Measurements from ENCODE around the gene RIMBP2. TPM values are rescaled to one million over a fixed set of nuclear protein-coding genes. Genes with fewer than 3 reads are reported as not detected.

RIMBP2 gene
- total and polyA plus RNA-seq, 4 donors: 0.39 to 1.0 TPM; not detected in 2

GRCh38 chr12:130546494-130546893, 169.6 kb downstream of the RIMBP2 start:
- Histone ChIP-seq H3K9me3 (ENCODE audit: control insufficient read depth, low read length) (peaks cover 7% of the 10 kb centered on the region), H3K4me3 (ENCODE audit: low read length in 2 of 2) (no peak overlapping the region), H3K4me1 (ENCODE audit: control insufficient read depth in 1 of 2, insufficient read depth in 2 of 2, low read length in 2 of 2) (no peaks in the 10 kb centered on the region), H3K27me3 (ENCODE audit: control insufficient read depth in 1 of 2, insufficient read depth in 2 of 2, low read length in 1 of 2) (no peaks in the 10 kb centered on the region), H3K27ac (ENCODE audit: low read depth in 1 of 2, low read length in 2 of 2) (no peak overlapping the region), H3K36me3 (ENCODE audit: control insufficient read depth in 1 of 2, insufficient read depth in 2 of 2, low read length in 1 of 2) (no peaks in the 10 kb centered on the region)
- no peak for ATAC-seq (ENCODE audit: low FRiP score)
- intact Hi-C loops (cut with DNase I): no loop called here
- WGBS, 2 donors: 85 to 88% methylated on average over 11 of the region's 11 CpGs
- no peak for DNase-seq

GRCh38 chr12:130545475-130545874, 170.6 kb downstream of the RIMBP2 start:
- no peaks in the 10 kb centered on the region for H3K4me1 ChIP-seq (ENCODE audit: control insufficient read depth in 1 of 2, insufficient read depth in 2 of 2, low read length in 2 of 2)
- DNase-seq (no peak), ATAC-seq (ENCODE audit: low FRiP score) (no peak)
- peaks cover 3% of the 10 kb centered on the region for H3K9me3 ChIP-seq (ENCODE audit: control insufficient read depth, low read length)
- no peaks in the 10 kb centered on the region for H3K36me3 ChIP-seq (ENCODE audit: control insufficient read depth in 1 of 2, insufficient read depth in 2 of 2, low read length in 1 of 2)
- no peak overlapping the region for H3K27ac ChIP-seq (ENCODE audit: low read depth in 1 of 2, low read length in 2 of 2)
- WGBS, 2 donors: 69 to 73% methylated on average over 17 of the region's 17 CpGs
- no peak overlapping the region for H3K4me3 ChIP-seq (ENCODE audit: low read length in 2 of 2)
- intact Hi-C loops (cut with DNase I): no loop called here
- no peaks in the 10 kb centered on the region for H3K27me3 ChIP-seq (ENCODE audit: control insufficient read depth in 1 of 2, insufficient read depth in 2 of 2, low read length in 1 of 2)

GRCh38 chr12:130540376-130540775, 175.7 kb downstream of the RIMBP2 start:
- ATAC-seq (ENCODE audit: low FRiP score) (no peak), DNase-seq (no peak)
- intact Hi-C loops (cut with DNase I): no loop called here
- Histone ChIP-seq H3K36me3 (ENCODE audit: control insufficient read depth in 1 of 2, insufficient read depth in 2 of 2, low read length in 1 of 2) (no peaks in the 10 kb centered on the region), H3K4me3 (ENCODE audit: low read length in 2 of 2) (no peak overlapping the region), H3K27me3 (ENCODE audit: control insufficient read depth in 1 of 2, insufficient read depth in 2 of 2, low read length in 1 of 2) (no peaks in the 10 kb centered on the region), H3K4me1 (ENCODE audit: control insufficient read depth in 1 of 2, insufficient read depth in 2 of 2, low read length in 2 of 2) (no peaks in the 10 kb centered on the region), H3K9me3 (ENCODE audit: control insufficient read depth, low read length) (peaks cover 3% of the 10 kb centered on the region), H3K27ac (ENCODE audit: low read depth in 1 of 2, low read length in 2 of 2) (no peak overlapping the region)
- 76 to 87% methylated on average over 6 of the region's 6 CpGs for WGBS, 2 donors

- no peaks in the 10 kb centered on the region for H3K4me1 ChIP-seq (ENCODE audit: control insufficient read depth in 1 of 2, insufficient read depth in 2 of 2, low read length in 2 of 2)
These were observed 177.6 kb downstream of the RIMBP2 start for GRCh38 chr12:130538343-130539095.

GRCh38 chr12:130537655-130538054, 178.4 kb downstream of the RIMBP2 start:
- 34 to 56% methylated on average over 3 of the region's 3 CpGs for WGBS, 2 donors

More at GRCh38 chr12:130538343-130539095, 177.6 kb downstream of the RIMBP2 start:
- DNase-seq (no peak), ATAC-seq (ENCODE audit: low FRiP score) (no peak)
- Histone ChIP-seq H3K4me3 (ENCODE audit: low read length in 2 of 2) (no peak overlapping the region), H3K27me3 (ENCODE audit: control insufficient read depth in 1 of 2, insufficient read depth in 2 of 2, low read length in 1 of 2) (no peaks in the 10 kb centered on the region), H3K36me3 (ENCODE audit: control insufficient read depth in 1 of 2, insufficient read depth in 2 of 2, low read length in 1 of 2) (no peaks in the 10 kb centered on the region), H3K9me3 (ENCODE audit: control insufficient read depth, low read length) (peaks cover 3% of the 10 kb centered on the region), H3K27ac (ENCODE audit: low read depth in 1 of 2, low read length in 2 of 2) (no peak overlapping the region)
- intact Hi-C loops (cut with DNase I): no loop called here
- 55 to 60% methylated on average over 17 of the region's 17 CpGs for WGBS, 2 donors

GRCh38 chr12:130537051-130537450, 179.0 kb downstream of the RIMBP2 start:
- ATAC-seq (ENCODE audit: low FRiP score): no peak

More at GRCh38 chr12:130537655-130538054, 178.4 kb downstream of the RIMBP2 start:
- H3K4me1 ChIP-seq (ENCODE audit: control insufficient read depth in 1 of 2, insufficient read depth in 2 of 2, low read length in 2 of 2): no peaks in the 10 kb centered on the region
- H3K9me3 ChIP-seq (ENCODE audit: control insufficient read depth, low read length): peaks cover 3% of the 10 kb centered on the region
- no peak overlapping the region for H3K27ac ChIP-seq (ENCODE audit: low read depth in 1 of 2, low read length in 2 of 2)
- no peak for DNase-seq
- no peaks in the 10 kb centered on the region for H3K36me3 ChIP-seq (ENCODE audit: control insufficient read depth in 1 of 2, insufficient read depth in 2 of 2, low read length in 1 of 2)
- no peak for ATAC-seq (ENCODE audit: low FRiP score)
- no peaks in the 10 kb centered on the region for H3K27me3 ChIP-seq (ENCODE audit: control insufficient read depth in 1 of 2, insufficient read depth in 2 of 2, low read length in 1 of 2)
- no peak overlapping the region for H3K4me3 ChIP-seq (ENCODE audit: low read length in 2 of 2)
- intact Hi-C loops (cut with DNase I): no loop called here

GRCh38 chr12:130530429-130530828, 185.7 kb downstream of the RIMBP2 start:
- no peak overlapping the region for H3K4me3 ChIP-seq (ENCODE audit: low read length in 2 of 2)
- no peaks in the 10 kb centered on the region for H3K4me1 ChIP-seq (ENCODE audit: control insufficient read depth in 1 of 2, insufficient read depth in 2 of 2, low read length in 2 of 2)
- no peaks in the 10 kb centered on the region for H3K36me3 ChIP-seq (ENCODE audit: control insufficient read depth in 1 of 2, insufficient read depth in 2 of 2, low read length in 1 of 2)
- peaks cover 1% of the 10 kb centered on the region for H3K9me3 ChIP-seq (ENCODE audit: control insufficient read depth, low read length)
- H3K27ac ChIP-seq (ENCODE audit: low read depth in 1 of 2, low read length in 2 of 2): no peak overlapping the region
- no peak for DNase-seq
- intact Hi-C loops (cut with DNase I): no loop called here
- ATAC-seq (ENCODE audit: low FRiP score): no peak
- no peaks in the 10 kb centered on the region for H3K27me3 ChIP-seq (ENCODE audit: control insufficient read depth in 1 of 2, insufficient read depth in 2 of 2, low read length in 1 of 2)

More at GRCh38 chr12:130537051-130537450, 179.0 kb downstream of the RIMBP2 start:
- Histone ChIP-seq H3K27ac (ENCODE audit: low read depth in 1 of 2, low read length in 2 of 2) (no peak overlapping the region), H3K9me3 (ENCODE audit: control insufficient read depth, low read length) (peaks cover 3% of the 10 kb centered on the region), H3K4me3 (ENCODE audit: low read length in 2 of 2) (no peak overlapping the region), H3K4me1 (ENCODE audit: control insufficient read depth in 1 of 2, insufficient read depth in 2 of 2, low read length in 2 of 2) (no peaks in the 10 kb centered on the region), H3K36me3 (ENCODE audit: control insufficient read depth in 1 of 2, insufficient read depth in 2 of 2, low read length in 1 of 2) (no peaks in the 10 kb centered on the region), H3K27me3 (ENCODE audit: control insufficient read depth in 1 of 2, insufficient read depth in 2 of 2, low read length in 1 of 2) (no peaks in the 10 kb centered on the region)
- WGBS, 2 donors: 41 to 52% methylated on average over 6 of the region's 6 CpGs
- intact Hi-C loops (cut with DNase I): no loop called here
- no peak for DNase-seq

GRCh38 chr12:130529781-130530180, 186.3 kb downstream of the RIMBP2 start:
- peaks cover 1% of the 10 kb centered on the region for H3K9me3 ChIP-seq (ENCODE audit: control insufficient read depth, low read length)
- intact Hi-C loops (cut with DNase I): no loop called here
- ATAC-seq (ENCODE audit: low FRiP score) (no peak), DNase-seq (no peak)
- H3K36me3 ChIP-seq (ENCODE audit: control insufficient read depth in 1 of 2, insufficient read depth in 2 of 2, low read length in 1 of 2): no peaks in the 10 kb centered on the region
- WGBS, 2 donors: 88 to 93% methylated on average over 4 of the region's 4 CpGs
- H3K4me1 ChIP-seq (ENCODE audit: control insufficient read depth in 1 of 2, insufficient read depth in 2 of 2, low read length in 2 of 2): no peaks in the 10 kb centered on the region
- no peaks in the 10 kb centered on the region for H3K27me3 ChIP-seq (ENCODE audit: control insufficient read depth in 1 of 2, insufficient read depth in 2 of 2, low read length in 1 of 2)
- no peak overlapping the region for H3K27ac ChIP-seq (ENCODE audit: low read depth in 1 of 2, low read length in 2 of 2)
- no peak overlapping the region for H3K4me3 ChIP-seq (ENCODE audit: low read length in 2 of 2)

GRCh38 chr12:130527239-130527638, 188.9 kb downstream of the RIMBP2 start:
- 26 to 27% methylated on average over 2 of the region's 2 CpGs for WGBS, 2 donors
- Histone ChIP-seq H3K27ac (ENCODE audit: low read depth in 1 of 2, low read length in 2 of 2) (no peak overlapping the region), H3K4me3 (ENCODE audit: low read length in 2 of 2) (no peak overlapping the region), H3K9me3 (ENCODE audit: control insufficient read depth, low read length) (peaks cover 1% of the 10 kb centered on the region), H3K36me3 (ENCODE audit: control insufficient read depth in 1 of 2, insufficient read depth in 2 of 2, low read length in 1 of 2) (no peaks in the 10 kb centered on the region), H3K4me1 (ENCODE audit: control insufficient read depth in 1 of 2, insufficient read depth in 2 of 2, low read length in 2 of 2) (no peaks in the 10 kb centered on the region), H3K27me3 (ENCODE audit: control insufficient read depth in 1 of 2, insufficient read depth in 2 of 2, low read length in 1 of 2) (no peaks in the 10 kb centered on the region)
- intact Hi-C loops (cut with DNase I): no loop called here
- DNase-seq (no peak), ATAC-seq (ENCODE audit: low FRiP score) (no peak)
